Lung (tissue), 12 donors: Measurements from ENCODE around the gene LMX1B. TPM values are rescaled to one million over a fixed set of nuclear protein-coding genes. Genes with fewer than 3 reads are reported as not detected.

Experiments
- ATAC-seq: fragments of 200-7000 bp; cut with Tn5 transposase; one replicate; pipeline ENCODE4 v1.9.1; 2020; ENCODE audit warnings: moderate number of reproducible peaks; ENCODE audit not compliant: insufficient read depth, low FRiP score
- DNase-seq, 3 donors: peaks; one replicate each; pipeline ENCODE4 v3.0.0-alpha.2; 2013 to 2017
- H3K27ac ChIP-seq, 2 donors: one replicate each; pipeline ENCODE4 v1.5.1; 2013; ENCODE audit warnings: mild to moderate bottlenecking in 2 of 2, moderate library complexity in 2 of 2, control low read depth in 1 of 2, inconsistent platforms in 1 of 2, low read depth in 1 of 2, low read length in 1 of 2
- H3K27me3 ChIP-seq, 3 donors: one replicate each; pipeline ENCODE4 v1.5.1; 2013; ENCODE audit warnings: low read length in 2 of 3; ENCODE audit not compliant: control insufficient read depth in 3 of 3, insufficient read depth in 3 of 3
- H3K36me3 ChIP-seq, 4 donors: one replicate each; pipeline ENCODE4 v1.5.1; 2013; ENCODE audit warnings: low read length in 4 of 4, mild to moderate bottlenecking in 1 of 4, moderate library complexity in 1 of 4; ENCODE audit not compliant: control insufficient read depth in 4 of 4, insufficient read depth in 4 of 4
- H3K4me1 ChIP-seq, 5 donors: one replicate each; pipeline ENCODE4 v1.5.1; 2013; ENCODE audit warnings: low read length in 5 of 5, mild to moderate bottlenecking in 2 of 5, moderate library complexity in 1 of 5; ENCODE audit not compliant: control insufficient read depth in 5 of 5, insufficient read depth in 5 of 5
- H3K4me3 ChIP-seq: one replicate; pipeline ENCODE4 v1.5.1; 2013; ENCODE audit warnings: mild to moderate bottlenecking, control low read depth, moderate library complexity
- H3K9ac ChIP-seq, 2 donors: one replicate each; pipeline ENCODE4 v1.5.1; 2013; ENCODE audit warnings: low read length in 2 of 2, control low read depth in 1 of 2; ENCODE audit not compliant: insufficient read depth in 1 of 2
- H3K9me3 ChIP-seq, 4 donors: one replicate each; pipeline ENCODE4 v1.5.1; 2013; ENCODE audit warnings: low read length in 3 of 4, mild to moderate bottlenecking in 1 of 4, moderate library complexity in 1 of 4; ENCODE audit not compliant: control insufficient read depth in 4 of 4, insufficient read depth in 3 of 4
- WGBS, 2 donors: extraction: QIAGEN DNeasy Blood & Tissue Kit; methylation state at CpG; one replicate each; pipeline ENCODE4 v1.1.7; 2013; 5-methylcytosine and 5-hydroxymethylcytosine counted together
- polyA plus RNA-seq, 2 donors: library from polyadenylated mRNA; stranded (reverse); fragments of 200-250 nt; gene quantifications; one replicate each; pipeline ENCODE4 v1.2.1, GENCODE V29; 2013
- total RNA-seq, 2 donors: library from RNA; depleted of rRNA in 1 of 2; stranded (reverse); fragments of >200 nt in 1 of 2; gene quantifications; one replicate each; pipeline ENCODE4 v1.2.1, GENCODE V29; 2014 to 2021
- TF ChIP-seq, protein P1 (sequence below): IDR thresholded peaks from 2 replicates; pipeline ENCODE4 v1.5.1; 2012; ENCODE audit warnings: mild to moderate bottlenecking; ENCODE audit errors: control extremely low read depth, extremely low read depth
- donor health status: control.
- donor health status: control.
- donor health status: Bipolar disorder and iron deficiency.
- donor health status: healthy.
- donor health status: DM: yes; HTN: yes; CAD: no.

LMX1B gene
- total and polyA plus RNA-seq, 4 donors: under 0.01 to 0.77 (median 0.10) TPM

DNA sequence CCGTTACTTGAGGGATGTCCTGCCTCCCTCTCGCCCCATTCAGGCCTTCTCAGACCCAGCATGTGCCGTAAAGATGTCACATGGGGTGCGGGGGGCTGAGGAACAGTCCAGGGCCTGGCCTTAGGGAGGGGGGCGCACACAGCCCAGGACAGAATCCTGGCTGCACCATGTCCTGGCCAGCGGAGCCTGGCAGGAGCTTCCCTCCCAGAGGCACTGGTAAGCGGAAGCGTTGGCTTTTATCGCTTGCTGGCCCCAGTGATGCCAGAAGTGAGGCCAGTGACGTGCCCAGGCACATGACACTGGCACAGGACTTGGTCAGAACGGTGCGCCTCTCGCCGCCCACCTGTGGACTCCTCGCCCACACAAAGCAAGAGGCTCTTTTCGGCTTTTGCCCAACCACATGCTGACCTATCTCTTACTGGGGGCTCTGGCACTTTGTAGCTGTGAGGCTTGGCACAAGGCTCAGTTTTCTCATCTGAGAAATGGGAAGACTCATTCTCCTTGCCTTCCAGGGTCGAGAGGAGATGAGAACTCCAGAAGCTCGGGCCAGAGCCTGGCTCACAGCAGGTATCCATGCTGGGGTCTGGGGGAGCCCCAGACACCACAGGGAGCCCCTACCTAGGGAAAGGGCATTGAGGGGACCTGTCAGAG is 59.0 kb downstream of the LMX1B start:
- 66 to 79% methylated on average over 17 to 18 of the region's 18 CpGs for WGBS, 2 donors
- H3K4me3 ChIP-seq: no peak overlapping the region
- no peak for ATAC-seq
- H3K9ac ChIP-seq: no peak overlapping the region
- no peak overlapping the region for H3K27ac ChIP-seq
- TF ChIP-seq, protein P1, sequence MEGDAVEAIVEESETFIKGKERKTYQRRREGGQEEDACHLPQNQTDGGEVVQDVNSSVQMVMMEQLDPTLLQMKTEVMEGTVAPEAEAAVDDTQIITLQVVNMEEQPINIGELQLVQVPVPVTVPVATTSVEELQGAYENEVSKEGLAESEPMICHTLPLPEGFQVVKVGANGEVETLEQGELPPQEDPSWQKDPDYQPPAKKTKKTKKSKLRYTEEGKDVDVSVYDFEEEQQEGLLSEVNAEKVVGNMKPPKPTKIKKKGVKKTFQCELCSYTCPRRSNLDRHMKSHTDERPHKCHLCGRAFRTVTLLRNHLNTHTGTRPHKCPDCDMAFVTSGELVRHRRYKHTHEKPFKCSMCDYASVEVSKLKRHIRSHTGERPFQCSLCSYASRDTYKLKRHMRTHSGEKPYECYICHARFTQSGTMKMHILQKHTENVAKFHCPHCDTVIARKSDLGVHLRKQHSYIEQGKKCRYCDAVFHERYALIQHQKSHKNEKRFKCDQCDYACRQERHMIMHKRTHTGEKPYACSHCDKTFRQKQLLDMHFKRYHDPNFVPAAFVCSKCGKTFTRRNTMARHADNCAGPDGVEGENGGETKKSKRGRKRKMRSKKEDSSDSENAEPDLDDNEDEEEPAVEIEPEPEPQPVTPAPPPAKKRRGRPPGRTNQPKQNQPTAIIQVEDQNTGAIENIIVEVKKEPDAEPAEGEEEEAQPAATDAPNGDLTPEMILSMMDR: no peak
- peaks cover 0 to 23% (median 5%) of the 10 kb centered on the region in 5 donors for H3K4me1 ChIP-seq
- peaks cover 0 to 43% (median 35%) of the 10 kb centered on the region in 3 donors for H3K27me3 ChIP-seq
- DNase-seq: no peak
- no peaks in the 10 kb centered on the region for H3K36me3 ChIP-seq
- peaks cover 0 to 4% (median 0%) of the 10 kb centered on the region in 4 donors for H3K9me3 ChIP-seq

DNA sequence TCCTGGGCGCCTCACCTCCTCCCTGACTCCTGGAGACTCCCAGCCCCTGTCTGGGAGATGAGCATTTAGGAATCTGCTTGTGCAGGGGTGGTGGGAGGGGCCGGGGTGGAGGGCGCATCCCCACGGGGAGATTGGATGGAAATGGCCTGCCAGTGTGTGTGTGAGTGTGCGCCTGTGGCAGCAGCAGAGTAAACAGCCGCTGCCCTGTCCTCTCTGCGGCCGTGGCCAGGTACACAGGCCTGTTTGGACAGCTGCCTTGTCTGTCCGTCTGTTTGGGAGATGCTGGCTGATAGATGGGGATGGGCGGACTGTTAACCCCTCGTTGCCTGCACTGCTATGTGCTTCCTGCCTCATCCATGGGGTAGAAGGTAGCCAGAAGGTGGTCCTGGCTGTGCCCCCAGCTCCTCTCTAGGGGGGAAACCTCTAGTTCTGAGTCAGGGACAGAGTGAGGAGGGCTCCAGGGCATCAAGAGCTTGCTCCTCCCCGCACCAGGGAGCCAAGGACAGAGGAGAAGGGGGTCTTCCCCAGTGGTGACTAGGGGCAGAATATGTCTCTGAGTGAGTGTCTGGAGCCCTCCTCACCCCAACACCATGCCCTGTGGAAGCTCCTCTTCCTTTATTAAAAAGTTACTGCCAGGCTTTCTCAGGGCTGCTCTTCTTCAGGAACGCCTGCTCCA is 60.1 kb downstream of the LMX1B start:
- no peak for ATAC-seq

DNA sequence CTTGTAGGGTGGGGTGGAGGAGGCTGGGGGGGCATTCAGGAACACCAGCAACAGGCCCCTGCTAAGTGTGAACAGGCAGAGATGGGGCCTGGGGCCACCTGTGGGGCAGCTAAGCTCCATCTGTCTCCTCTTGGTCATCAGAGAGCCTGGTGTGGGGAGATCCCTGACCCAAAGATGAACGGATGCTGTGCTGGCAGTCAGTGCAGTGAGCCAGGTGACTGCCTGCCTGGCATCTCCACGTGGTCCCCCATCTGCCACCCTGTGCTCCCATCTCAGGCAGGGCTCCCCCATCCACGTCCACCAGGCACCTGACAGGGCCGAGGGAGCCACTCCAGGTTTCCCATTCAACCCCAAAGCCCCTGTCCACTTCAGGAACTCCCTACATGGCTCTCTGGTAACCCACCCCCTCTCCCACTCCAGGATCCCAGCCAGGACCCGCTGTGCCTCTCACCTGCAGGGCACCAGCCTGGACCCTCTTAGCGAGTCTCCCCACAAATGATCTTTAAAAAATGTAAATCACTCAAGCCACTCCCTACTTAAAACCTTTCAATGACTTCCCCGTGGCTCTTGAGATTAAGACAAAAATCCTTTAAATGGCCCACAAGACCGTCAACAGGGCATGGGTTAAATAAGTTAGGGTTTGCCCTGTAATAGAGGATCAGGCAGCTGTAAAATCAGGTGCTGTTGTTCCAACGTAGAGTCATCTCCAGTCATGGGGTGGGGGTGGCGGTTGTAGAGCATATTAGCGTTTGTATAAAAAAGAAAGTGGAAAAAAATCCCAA is 60.8 kb downstream of the LMX1B start:
- Histone ChIP-seq H3K27me3 (peaks cover 0 to 55% (median 44%) of the 10 kb centered on the region in 3 donors), H3K4me3 (no peak overlapping the region), H3K9ac (no peak overlapping the region), H3K36me3 (no peaks in the 10 kb centered on the region), H3K9me3 (peaks cover 0 to 4% (median 0%) of the 10 kb centered on the region in 4 donors), H3K27ac (no peak overlapping the region), H3K4me1 (peaks cover 0 to 14% (median 5%) of the 10 kb centered on the region in 5 donors)
- TF ChIP-seq, protein P1: no peak
- DNase-seq: no peak
- ATAC-seq: no peak
- 12 to 26% methylated on average over 11 of the region's 11 CpGs for WGBS, 2 donors

More for the DNA sequence above, 60.1 kb downstream of the LMX1B start:
- Histone ChIP-seq H3K4me1 (peaks cover 0 to 20% (median 5%) of the 10 kb centered on the region in 5 donors), H3K9me3 (peaks cover 0 to 4% (median 0%) of the 10 kb centered on the region in 4 donors), H3K9ac (no peak overlapping the region), H3K27me3 (peaks cover 0 to 48% (median 38%) of the 10 kb centered on the region in 3 donors), H3K27ac (no peak overlapping the region), H3K36me3 (no peaks in the 10 kb centered on the region), H3K4me3 (no peak overlapping the region)
- WGBS, 2 donors: 15 to 17% methylated on average over 12 to 13 of the region's 13 CpGs
- peak in 1 of 3 donors; percentile 60 for DNase-seq
- TF ChIP-seq, protein P1: no peak
